Upper lobe of left lung (tissue), 6 donors: ENCODE results near the gene LTBP1. TPM values are rescaled to one million over a fixed set of nuclear protein-coding genes. Genes with fewer than 3 reads are reported as not detected.

ENCODE experiments used
- ATAC-seq, 2 donors: fragments of 200-7000 bp; cut with Tn5 transposase; one replicate each; pipeline ENCODE4 v1.9.1; 2022; ENCODE audit warnings: mild to moderate bottlenecking in 2 of 2, moderate library complexity in 2 of 2; ENCODE audit not compliant: low FRiP score in 2 of 2
- DNase-seq, 2 donors: peaks; one replicate each; pipeline ENCODE4 v3.0.0-alpha.2; 2019 to 2020
- H3K27ac ChIP-seq, 4 donors: fragments of 200-600 bp; sonication (generic); one replicate each; pipeline ENCODE4 v1.5.1; 2016 to 2019
- H3K27me3 ChIP-seq, 4 donors: fragments of 200-600 bp; sonication (generic); one replicate each; pipeline ENCODE4 v1.5.1; 2017 to 2019
- H3K36me3 ChIP-seq, 4 donors: fragments of 200-600 bp; sonication (generic); one replicate each; pipeline ENCODE4 v1.5.1; 2016 to 2019
- H3K4me1 ChIP-seq, 4 donors: fragments of 200-600 bp; sonication (generic); one replicate each; pipeline ENCODE4 v1.5.1; 2018 to 2019
- H3K4me3 ChIP-seq, 4 donors: fragments of 200-600 bp; sonication (generic); one replicate each; pipeline ENCODE4 v1.5.1; 2017 to 2019; ENCODE audit warnings: mild to moderate bottlenecking in 2 of 4, moderate library complexity in 1 of 4
- H3K9me3 ChIP-seq, 4 donors: fragments of 200-600 bp; sonication (generic); one replicate each; pipeline ENCODE4 v1.5.1; 2018 to 2019
- EP300 ChIP-seq, 4 donors: sonication (generic); formaldehyde crosslinking; IDR thresholded peaks; one replicate each; pipeline ENCODE4 v1.5.1; 2017; ENCODE audit warnings: antibody characterized with exemption in 4 of 4, control low read depth in 2 of 4
- POLR2A ChIP-seq, 4 donors: fragments of 450-650 bp; IDR thresholded peaks; one replicate each; pipeline ENCODE4 v1.5.1; 2016 to 2017; ENCODE audit warnings: antibody characterized with exemption in 4 of 4, mild to moderate bottlenecking in 2 of 4
- POLR2AphosphoS5 ChIP-seq, 2 donors: sonication (generic); formaldehyde crosslinking; IDR thresholded peaks; one replicate each; pipeline ENCODE4 v1.5.1; 2017; ENCODE audit warnings: antibody characterized with exemption in 2 of 2
- WGBS, 2 donors: methylation state at CpG; one replicate each; pipeline ENCODE4 v1.1.5; 2017 to 2018; 5-methylcytosine and 5-hydroxymethylcytosine counted together
- total RNA-seq, 6 donors: library from RNA; depleted of rRNA in 4 of 6; stranded (reverse); fragments of >200 nt in 4 of 6; gene quantifications; one replicate each; pipeline versions ENCODE4 v1.1.0 to v1.2.1, GENCODE V29; 2016 to 2021
- TF ChIP-seq, protein P1 (sequence below), 6 experiments: fragments of 450-650 bp in 4 of 6; fragments of 200-600 bp in 2 of 6; sonication (generic) in 2 of 6; IDR thresholded peaks; one replicate each; pipeline ENCODE4 v1.5.1; 2016 to 2019; ENCODE audit warnings: antibody characterized with exemption in 6 of 6
- donor health status: DM: no; HTN: no; CAD: no; lungs with moderate emphysema.
- donor health status: DM: no; HTN: yes; CAD: no; lungs with severe emphysema.

Gene LTBP1
- total RNA-seq, 6 donors from 2014 or later: 11.5 to 45.0 (median 27.1) TPM

GRCh38 chr2:33073018-33073417, 126.3 kb downstream of the LTBP1 start:
- H3K4me3 ChIP-seq: no peak overlapping the region
- H3K4me1 ChIP-seq: peaks cover 0 to 3% (median 0%) of the 10 kb centered on the region in 4 donors
- WGBS, 2 donors: 82 to 84% methylated on average over 4 of the region's 4 CpGs
- no peaks in the 10 kb centered on the region for H3K36me3 ChIP-seq
- DNase-seq (no peak), ATAC-seq (no peak)
- H3K27ac ChIP-seq: no peak overlapping the region
- no peaks in the 10 kb centered on the region for H3K9me3 ChIP-seq
- TF ChIP-seq, protein P1, sequence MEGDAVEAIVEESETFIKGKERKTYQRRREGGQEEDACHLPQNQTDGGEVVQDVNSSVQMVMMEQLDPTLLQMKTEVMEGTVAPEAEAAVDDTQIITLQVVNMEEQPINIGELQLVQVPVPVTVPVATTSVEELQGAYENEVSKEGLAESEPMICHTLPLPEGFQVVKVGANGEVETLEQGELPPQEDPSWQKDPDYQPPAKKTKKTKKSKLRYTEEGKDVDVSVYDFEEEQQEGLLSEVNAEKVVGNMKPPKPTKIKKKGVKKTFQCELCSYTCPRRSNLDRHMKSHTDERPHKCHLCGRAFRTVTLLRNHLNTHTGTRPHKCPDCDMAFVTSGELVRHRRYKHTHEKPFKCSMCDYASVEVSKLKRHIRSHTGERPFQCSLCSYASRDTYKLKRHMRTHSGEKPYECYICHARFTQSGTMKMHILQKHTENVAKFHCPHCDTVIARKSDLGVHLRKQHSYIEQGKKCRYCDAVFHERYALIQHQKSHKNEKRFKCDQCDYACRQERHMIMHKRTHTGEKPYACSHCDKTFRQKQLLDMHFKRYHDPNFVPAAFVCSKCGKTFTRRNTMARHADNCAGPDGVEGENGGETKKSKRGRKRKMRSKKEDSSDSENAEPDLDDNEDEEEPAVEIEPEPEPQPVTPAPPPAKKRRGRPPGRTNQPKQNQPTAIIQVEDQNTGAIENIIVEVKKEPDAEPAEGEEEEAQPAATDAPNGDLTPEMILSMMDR (IDR thresholded peaks at IDR 0.05): no peak
- no peak for TF ChIP-seq POLR2AphosphoS5 (IDR thresholded peaks at IDR 0.05)
- H3K27me3 ChIP-seq: no peaks in the 10 kb centered on the region

DNA sequence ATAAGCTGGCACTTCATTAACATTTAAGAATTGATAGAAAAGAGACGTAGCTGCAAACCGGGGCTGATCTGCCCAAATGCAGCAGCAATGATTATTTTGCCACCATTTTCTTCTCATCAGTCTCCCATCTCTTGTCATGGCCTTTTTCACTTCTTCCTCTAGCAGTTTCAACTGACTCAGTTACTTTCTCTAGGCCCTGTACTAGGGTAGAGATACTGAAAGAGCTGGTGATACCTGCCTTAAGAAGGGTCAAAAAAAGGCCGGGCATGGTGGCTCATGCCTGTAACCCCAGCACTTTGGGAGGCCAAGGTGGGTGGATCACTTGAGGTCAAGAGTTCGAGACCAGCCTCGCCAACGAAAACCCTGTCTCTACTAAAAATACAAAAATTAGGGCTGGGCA, 127.4 kb downstream of the LTBP1 start:
- DNase-seq (no peak), ATAC-seq (no peak)
- Histone ChIP-seq H3K27ac (no peak overlapping the region), H3K27me3 (no peaks in the 10 kb centered on the region), H3K4me1 (no peaks in the 10 kb centered on the region), H3K9me3 (no peaks in the 10 kb centered on the region), H3K4me3 (no peak overlapping the region), H3K36me3 (no peaks in the 10 kb centered on the region)
- 95 to 98% methylated on average over 6 of the region's 6 CpGs for WGBS, 2 donors
- TF ChIP-seq POLR2A (IDR thresholded peaks at IDR 0.05) (no peak), POLR2AphosphoS5 (IDR thresholded peaks at IDR 0.05) (no peak), EP300 (IDR thresholded peaks at IDR 0.05) (no peak)
- TF ChIP-seq, protein P1 (IDR thresholded peaks at IDR 0.05): no peak

GRCh38 chr2:33077311-33077710, 130.6 kb downstream of the LTBP1 start:
- no peak overlapping the region for H3K27ac ChIP-seq
- no peak for ATAC-seq
- no peaks in the 10 kb centered on the region for H3K36me3 ChIP-seq
- no peak for DNase-seq
- TF ChIP-seq, protein P1 (IDR thresholded peaks at IDR 0.05): no peak
- no peak for TF ChIP-seq POLR2AphosphoS5 (IDR thresholded peaks at IDR 0.05)
- no peak for TF ChIP-seq POLR2A (IDR thresholded peaks at IDR 0.05)
- TF ChIP-seq EP300 (IDR thresholded peaks at IDR 0.05): no peak
- H3K9me3 ChIP-seq: no peaks in the 10 kb centered on the region
- H3K4me1 ChIP-seq: peaks cover 0 to 4% (median 0%) of the 10 kb centered on the region in 4 donors
- WGBS, 2 donors: 77 to 82% methylated on average over 8 of the region's 8 CpGs
- H3K27me3 ChIP-seq: no peaks in the 10 kb centered on the region
- H3K4me3 ChIP-seq: no peak overlapping the region

DNA sequence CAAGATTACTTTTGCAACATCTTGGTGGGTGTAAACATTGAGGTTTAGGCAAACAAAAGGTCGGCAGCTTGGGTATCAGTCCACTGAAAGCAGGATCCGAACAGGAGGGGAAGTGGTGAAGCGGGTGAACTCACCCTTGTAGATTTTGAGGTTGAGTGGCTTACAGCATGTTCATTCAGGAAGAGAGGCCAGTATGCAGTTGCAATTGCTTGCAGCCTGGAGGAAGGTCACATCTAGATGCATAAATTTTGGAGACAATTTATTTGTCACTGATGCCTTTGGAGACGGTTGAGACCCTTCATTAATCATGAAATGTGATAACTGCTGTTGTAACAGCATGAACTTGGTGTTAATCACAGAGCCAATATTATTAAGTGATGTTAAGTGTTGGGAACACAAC, 131.1 kb downstream of the LTBP1 start:
- 42 to 60% methylated on average over 4 of the region's 4 CpGs for WGBS, 2 donors
- Histone ChIP-seq H3K4me3 (no peak overlapping the region), H3K27me3 (no peaks in the 10 kb centered on the region), H3K9me3 (no peaks in the 10 kb centered on the region), H3K4me1 (peaks cover 0 to 4% (median 0%) of the 10 kb centered on the region in 4 donors), H3K27ac (no peak overlapping the region), H3K36me3 (no peaks in the 10 kb centered on the region)
- ATAC-seq (no peak), DNase-seq (no peak)
- no peak for TF ChIP-seq EP300 (IDR thresholded peaks at IDR 0.05)
- TF ChIP-seq, protein P1 (IDR thresholded peaks at IDR 0.05): no peak
- no peak for TF ChIP-seq POLR2AphosphoS5 (IDR thresholded peaks at IDR 0.05)
- no peak for TF ChIP-seq POLR2A (IDR thresholded peaks at IDR 0.05)

DNA sequence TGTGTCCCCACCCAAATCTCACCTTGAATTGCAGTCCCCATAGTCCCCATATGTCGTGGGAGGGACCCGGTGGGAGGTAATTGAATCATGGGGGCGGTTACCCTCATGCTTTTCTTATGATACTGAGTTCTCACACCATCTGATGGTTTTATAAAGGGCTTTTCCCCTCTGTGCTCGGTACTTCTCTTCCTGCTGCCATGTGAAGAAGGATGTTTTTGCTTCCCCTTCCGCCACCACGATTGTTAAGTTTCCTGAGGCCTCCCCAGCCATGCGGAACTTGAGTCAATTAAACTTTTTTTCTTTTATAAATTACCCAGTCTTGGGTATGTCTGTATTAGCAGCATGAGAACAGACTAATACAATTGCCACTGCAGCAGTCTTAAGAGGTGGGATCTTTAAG, 134.9 kb downstream of the LTBP1 start:
- Histone ChIP-seq H3K27ac (no peak overlapping the region), H3K9me3 (no peaks in the 10 kb centered on the region), H3K4me3 (no peak overlapping the region), H3K27me3 (no peaks in the 10 kb centered on the region), H3K36me3 (no peaks in the 10 kb centered on the region), H3K4me1 (peaks cover 9 to 23% (median 16%) of the 10 kb centered on the region in 4 donors)
- WGBS, 2 donors: 49 to 60% methylated on average over 7 of the region's 7 CpGs
- DNase-seq (no peak), ATAC-seq (no peak)
- TF ChIP-seq POLR2AphosphoS5 (IDR thresholded peaks at IDR 0.05) (peak in 1 of 2 donors; percentile 14), POLR2A (IDR thresholded peaks at IDR 0.05) (no peak), EP300 (IDR thresholded peaks at IDR 0.05) (no peak)
